ENCODE measurements around the gene DYNLT1.
"Not testable (repeated sequence)": the region's sequence is repeated elsewhere in the genome, so short reads cannot be mapped to it uniquely, and the experiment has no call there.

The DYNLT1 gene

GRCh38 chr6:158662954-158663624 lies 18.5 kb upstream of the DYNLT1 start:
- no peak for DNase-seq

- DNase-seq: no peak
Observed at GRCh38 chr6:158662607-158662953, 18.0 kb upstream of the DYNLT1 start.

- DNase-seq: no peak
Observed at GRCh38 chr6:158661156-158661685, 16.7 kb upstream of the DYNLT1 start.

GRCh38 chr6:158660333-158660754 lies 15.8 kb upstream of the DYNLT1 start:
- no peak for DNase-seq

- DNase-seq: not testable (repeated sequence)
Observed at GRCh38 chr6:158656986-158657385, 12.4 kb upstream of the DYNLT1 start.

GRCh38 chr6:158655569-158656450 lies 11.3 kb upstream of the DYNLT1 start:
- no peak for DNase-seq

- no peak for DNase-seq
Observed at GRCh38 chr6:158654960-158655489, 10.5 kb upstream of the DYNLT1 start.

- no peak for DNase-seq
Observed at GRCh38 chr6:158654498-158654897, 10.0 kb upstream of the DYNLT1 start.

- no peak for DNase-seq
Observed at GRCh38 chr6:158653577-158654354, 9.2 kb upstream of the DYNLT1 start.

- not testable (repeated sequence) for DNase-seq
Observed at GRCh38 chr6:158651981-158652737, 7.6 kb upstream of the DYNLT1 start.

GRCh38 chr6:158649289-158650143 lies 5.0 kb upstream of the DYNLT1 start, which contains the start of gene SYTL3:
Gene SYTL3, plus strand, starts transcription at chr6:158650054. Its CDS starts 13,215 bp downstream, at chr6:158663269.
- DNase-seq: no peak

- DNase-seq: no peak
Observed at GRCh38 chr6:158648682-158649131, 4.2 kb upstream of the DYNLT1 start.

- no peak for DNase-seq
Observed at GRCh38 chr6:158647501-158647900, 3.0 kb upstream of the DYNLT1 start.

GRCh38 chr6:158646023-158646910 lies 1.7 kb upstream of the DYNLT1 start:
- DNase-seq: no peak

GRCh38 chr6:158645064-158646022 lies 800 bp upstream of the DYNLT1 start:
- no peak for DNase-seq

- DNase-seq: no peak
Observed at GRCh38 chr6:158643836-158644230, 710 bp downstream of the DYNLT1 start.

GRCh38 chr6:158642097-158642601 lies 2.4 kb downstream of the DYNLT1 start:
- DNase-seq: no peak

- no peak for DNase-seq
Observed at GRCh38 chr6:158640519-158640918, 4.0 kb downstream of the DYNLT1 start.

Measured in cortex of kidney (tissue), 1 donor.